Stimulated activated CD4-positive, alpha-beta T cell treated with anti-CD3 and anti-CD28 coated beads, TNF-alpha, amount 100 ng/mL, for 1 hour (primary cell): Measurements from ENCODE around the gene TPRN.

Source experiments
- DNase-seq, 3 donors: peaks; one replicate each; pipeline ENCODE4 v3.0.0-alpha.2; 2020; ENCODE audit warnings: low read depth in 3 of 3, low spot score in 1 of 3

The TPRN gene

DNA sequence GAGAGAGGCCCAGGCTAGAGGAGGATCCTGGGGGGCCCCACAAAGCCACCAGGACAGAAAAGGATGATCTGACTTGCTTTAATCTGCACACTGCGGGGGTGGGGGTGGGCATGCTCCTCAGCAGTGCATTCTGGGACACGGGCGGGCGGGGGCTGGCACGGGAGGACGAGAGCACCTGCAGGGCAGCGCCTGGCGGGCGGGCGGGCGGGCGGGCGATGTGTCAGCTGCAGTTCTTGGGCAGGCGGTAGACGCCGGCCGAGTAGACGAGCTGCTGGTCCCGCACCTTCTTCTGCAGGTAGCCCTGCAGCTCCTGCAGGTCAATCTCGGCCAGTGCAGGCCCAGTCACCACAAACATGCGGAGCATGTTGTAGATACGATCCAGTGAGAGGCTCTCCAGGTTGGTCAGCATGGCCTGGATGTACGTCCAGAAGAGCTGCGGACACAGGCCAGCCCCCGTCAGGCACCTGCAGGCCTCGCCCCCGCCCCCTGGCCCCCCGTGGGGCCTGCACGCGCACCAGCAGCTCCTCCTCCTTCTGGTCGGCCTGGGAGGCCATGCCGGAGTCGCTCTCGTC is 25.7 kb downstream of the TPRN start:
- DNase-seq, result no peak

- DNase-seq, result no peak
These were observed 26.5 kb downstream of the TPRN start for GRCh38 chr9:137173796-137174664.

- DNase-seq, result no peak
These were observed 27.4 kb downstream of the TPRN start for GRCh38 chr9:137172901-137173795.

- DNase-seq, result no peak
These were observed 29.2 kb downstream of the TPRN start for GRCh38 chr9:137171149-137171900.

GRCh38 chr9:137170486-137171148 is 29.9 kb downstream of the TPRN start:
- DNase-seq, result no peak

DNA sequence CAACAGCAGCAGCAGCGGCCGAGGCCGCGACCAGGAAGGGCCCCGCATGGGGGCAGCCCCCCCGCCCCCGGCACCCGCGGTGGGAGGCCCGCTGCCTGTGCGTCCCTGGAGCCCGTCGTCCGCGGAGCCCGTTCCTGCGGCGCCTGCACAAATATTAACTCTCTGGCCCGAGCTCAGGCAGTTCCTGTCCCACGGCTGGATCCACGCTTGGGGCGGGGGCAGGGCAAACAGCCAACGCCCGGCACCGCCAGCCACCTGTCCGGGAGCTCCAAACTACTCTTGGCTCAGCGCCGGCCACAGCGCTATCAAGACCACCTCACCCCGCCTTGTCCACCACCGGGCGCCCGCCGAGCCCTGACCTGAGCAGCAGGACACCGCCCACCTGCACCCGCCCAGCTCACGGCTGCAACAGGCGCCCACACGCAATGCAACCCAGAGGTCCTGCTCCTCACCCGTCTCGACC is 30.6 kb downstream of the TPRN start, which contains the start of gene LRRC26:
Gene LRRC26, minus strand, starts transcription at position 156 of the 463 bp plus-strand sequence. Its CDS starts 108 bp downstream, at position 48.
- no peak for DNase-seq

- DNase-seq, result no peak
These were observed 31.4 kb downstream of the TPRN start for GRCh38 chr9:137168904-137169856.

- DNase-seq, result no peak
These were observed 32.0 kb downstream of the TPRN start for GRCh38 chr9:137168573-137168903.

GRCh38 chr9:137167747-137168572 is 32.6 kb downstream of the TPRN start:
- DNase-seq, result no peak

DNA sequence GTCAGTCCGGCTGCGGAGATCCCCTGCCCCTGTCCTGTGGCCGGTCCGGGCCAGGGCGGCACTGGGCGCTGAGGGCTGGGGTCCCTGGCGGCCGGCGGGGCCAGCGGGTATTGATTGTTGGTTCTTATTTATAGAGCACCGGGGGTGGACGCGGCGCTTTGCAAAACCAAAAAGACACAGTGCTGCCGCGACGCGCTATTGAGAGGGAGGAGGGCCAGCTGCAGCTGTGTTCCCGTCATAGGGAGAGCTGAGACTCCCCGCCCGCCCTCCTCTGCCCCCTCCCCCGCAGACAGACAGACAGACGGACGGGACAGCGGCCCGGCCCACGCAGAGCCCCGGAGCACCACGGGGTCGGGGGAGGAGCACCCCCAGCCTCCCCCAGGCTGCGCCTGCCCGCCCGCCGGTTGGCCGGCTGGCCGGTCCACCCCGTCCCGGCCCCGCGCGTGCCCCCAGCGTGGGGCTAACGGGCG is 33.2 kb downstream of the TPRN start:
- DNase-seq, result no peak

- no peak for DNase-seq
These were observed 33.9 kb downstream of the TPRN start for GRCh38 chr9:137166380-137167229.

- no peak for DNase-seq
These were observed 35.2 kb downstream of the TPRN start for GRCh38 chr9:137165250-137165836.

- DNase-seq, result no peak
These were observed 35.9 kb downstream of the TPRN start for GRCh38 chr9:137164370-137165249.

DNA sequence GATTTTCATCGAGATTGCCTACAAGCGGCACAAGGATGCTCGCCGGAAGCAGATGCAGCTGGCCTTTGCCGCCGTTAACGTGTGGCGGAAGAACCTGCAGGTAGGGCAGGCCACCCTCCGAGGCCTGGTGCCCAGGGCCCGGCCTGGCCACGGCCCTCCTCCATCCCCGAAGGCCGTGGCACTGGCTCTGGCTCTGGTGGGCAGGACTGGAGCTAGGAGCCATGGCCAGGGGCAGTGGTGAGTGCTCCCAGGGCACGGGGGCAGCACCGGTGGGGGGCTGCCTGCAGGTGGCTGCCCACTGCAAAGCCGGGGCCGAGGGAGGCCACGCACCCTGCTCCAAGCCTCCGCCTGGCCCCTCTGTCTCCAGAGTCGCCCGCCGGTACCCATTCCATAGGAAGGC is 36.7 kb downstream of the TPRN start:
- DNase-seq, result no peak

- DNase-seq, result no peak
These were observed 37.2 kb downstream of the TPRN start for GRCh38 chr9:137163365-137163715.
